Panc1 (cell line): Measurements from ENCODE around the gene NBDY. TPM values are rescaled to one million over a fixed set of nuclear protein-coding genes. Genes with fewer than 3 reads are reported as not detected.

Experiments used
- ATAC-seq: fragments of 200-7000 bp; cut with Tn5 transposase; 2 replicates; pipeline ENCODE4 v1.9.1; 2020; ENCODE audit warnings: mild to moderate bottlenecking, moderate library complexity
- BruUV-seq: library from RNA; stranded (reverse); fragments of 400-500 nt; replicated peaks from 2 replicates; lab custom pipeline; 2021; lab: Mats Ljungman, UMichigan
- CTCF ChIA-PET: fragments of 300-600 bp; sonication (Branson Sonifier 250); formaldehyde crosslinking; loops from one replicate; lab custom pipeline; 2022; ENCODE audit warnings: antibody characterized with exemption; lab: Charles Lee
- POLR2A ChIA-PET: fragments of 300-600 bp; sonication (Branson Sonifier 250); formaldehyde crosslinking; loops from one replicate; lab custom pipeline; 2022; ENCODE audit warnings: antibody characterized with exemption; lab: Charles Lee
- DNase-seq: peaks from one replicate; pipeline ENCODE4 v3.0.0-alpha.2; 2010; ENCODE audit warnings: low read depth, low spot score
- H3K27ac ChIP-seq: 2 replicates; pipeline ENCODE4 v1.5.1; 2011; ENCODE audit warnings: mild to moderate bottlenecking, low read length, inconsistent platforms
- H3K27me3 ChIP-seq: fragments of 200-500 bp; sonication (Bioruptor generic); 2 replicates; pipeline ENCODE4 v1.6.0; 2014; ENCODE audit warnings: low read length, inconsistent platforms; ENCODE audit not compliant: control insufficient read depth, insufficient read depth
- H3K36me3 ChIP-seq: fragments of 200-500 bp; sonication (Bioruptor generic); 2 replicates; pipeline ENCODE4 v1.5.1; 2014; ENCODE audit warnings: inconsistent platforms, mild to moderate bottlenecking, low read length, moderate library complexity; ENCODE audit not compliant: control insufficient read depth, insufficient read depth
- H3K4me1 ChIP-seq: 2 replicates; pipeline ENCODE4 v1.5.1; 2011; ENCODE audit warnings: inconsistent platforms, mild to moderate bottlenecking, low read length, moderate library complexity; ENCODE audit not compliant: control insufficient read depth, insufficient read depth
- H3K4me3 ChIP-seq, 2 experiments: 2 replicates each; pipeline ENCODE4 v1.5.1; 2011 to 2012; ENCODE audit warnings: low read depth in 2 of 2, low read length in 2 of 2, mild to moderate bottlenecking in 2 of 2, inconsistent platforms in 1 of 2, moderate library complexity in 1 of 2
- H3K9me3 ChIP-seq: fragments of 200-500 bp; sonication (Bioruptor generic); 2 replicates; pipeline ENCODE4 v1.5.1; 2014; ENCODE audit warnings: low read depth, mild to moderate bottlenecking, inconsistent platforms, low read length, moderate library complexity; ENCODE audit not compliant: control insufficient read depth, insufficient read depth
- CTCF ChIP-seq: fragments of 450-650 bp; IDR thresholded peaks from 2 replicates; pipeline ENCODE4 v1.5.1; 2017; ENCODE audit warnings: mild to moderate bottlenecking
- POLR2AphosphoS5 ChIP-seq: IDR thresholded peaks from 2 replicates; pipeline ENCODE4 v1.6.1; 2012; ENCODE audit warnings: mild to moderate bottlenecking, low read depth, low read length, moderate library complexity
- REST ChIP-seq, 2 experiments: IDR thresholded peaks; 2 replicates each; pipeline ENCODE4 v1.6.1; 2011 to 2012; ENCODE audit warnings: low read depth in 2 of 2, control low read depth in 1 of 2, low read length in 1 of 2, mild to moderate bottlenecking in 1 of 2, moderate library complexity in 1 of 2; ENCODE audit not compliant: insufficient read depth in 1 of 2
- SIN3A ChIP-seq: IDR thresholded peaks from 2 replicates; pipeline ENCODE4 v1.6.1; 2012; ENCODE audit warnings: low read depth, mild to moderate bottlenecking, low read length, moderate library complexity, borderline replicate concordance; ENCODE audit not compliant: insufficient read depth
- TCF7L2 ChIP-seq: IDR thresholded peaks from 2 replicates; pipeline ENCODE4 v1.6.1; 2011; ENCODE audit warnings: mild to moderate bottlenecking, low read depth, low read length, inconsistent platforms
- in situ Hi-C: cut with HindIII; loops from 2 replicates; pipeline ENCODE4 v1.10.0; 2016; ENCODE audit warnings: low sequenced_read_pairs, low pct_unique_long_range_greater_than_20kb
- intact Hi-C: fragments of 100-400 bp; cut with micrococcal nuclease; formaldehyde crosslinking; loops from one replicate; pipeline ENCODE4 v1.10.0; 2022; ENCODE audit not compliant: unreplicated experiment
- total RNA-seq: library from RNA; stranded (reverse); gene quantifications from one replicate; pipeline ENCODE4 v1.2.1, GENCODE V29; 2021; ENCODE audit not compliant: unreplicated experiment

The NBDY gene
- total RNA-seq, 1 experiment from 2014 or later: 52.0 TPM

GRCh38 chrX:56764975-56765791 lies 36.1 kb downstream of the NBDY start:
- intact Hi-C loops (no loop called here), in situ Hi-C loops (no loop called here)
- H3K36me3 ChIP-seq: no peaks in the 10 kb centered on the region
- H3K27ac ChIP-seq: no peak overlapping the region
- no peaks in the 10 kb centered on the region for H3K4me1 ChIP-seq
- POLR2A ChIA-PET: no interaction called here
- no peaks in the 10 kb centered on the region for H3K9me3 ChIP-seq
- ATAC-seq (no peak), DNase-seq (no peak)
- no peaks in the 10 kb centered on the region for H3K27me3 ChIP-seq
- H3K4me3 ChIP-seq: no peak overlapping the region
- BruUV-seq: no TSS peak
- CTCF ChIA-PET: no interaction called here
- TF ChIP-seq POLR2AphosphoS5 (no peak), CTCF (no peak), SIN3A (no peak), REST (IDR thresholded peaks at IDR 0.05; ENCODE audit: insufficient read depth in 1 of 2, low read depth in 2 of 2, low read length in 1 of 2) (no peak), TCF7L2 (no peak)

- CTCF ChIA-PET: interaction anchor here (0.5 kb wide), 1 partner anchor 527 kb away, joined by 3 read pairs; no protein-coding TSS in a partner anchor
- no TSS peak for BruUV-seq
Observed at GRCh38 chrX:56765811-56766553, 36.9 kb downstream of the NBDY start.

More at GRCh38 chrX:56765811-56766553, 36.9 kb downstream of the NBDY start:
- DNase-seq (no peak), ATAC-seq (no peak)
- Histone ChIP-seq H3K9me3 (no peaks in the 10 kb centered on the region), H3K36me3 (no peaks in the 10 kb centered on the region), H3K27me3 (no peaks in the 10 kb centered on the region), H3K27ac (no peak overlapping the region), H3K4me1 (no peaks in the 10 kb centered on the region), H3K4me3 (no peak overlapping the region)
- TF ChIP-seq TCF7L2 (no peak), CTCF (no peak), SIN3A (no peak), POLR2AphosphoS5 (no peak), REST (IDR thresholded peaks at IDR 0.05; ENCODE audit: insufficient read depth in 1 of 2, low read depth in 2 of 2, low read length in 1 of 2) (no peak)
- POLR2A ChIA-PET: no interaction called here
- intact Hi-C loops (no loop called here), in situ Hi-C loops (no loop called here)
